ENCODE results near the gene RPUSD4.
"Not testable (repeated sequence)": the region's sequence is repeated elsewhere in the genome, so short reads cannot be mapped to it uniquely, and the experiment has no call there.

The RPUSD4 gene

GRCh38 chr11:126211236-126212088 lies at the start of gene RPUSD4, which contains the start of gene FAM118B:
RPUSD4 (minus strand) TSS chr11:126211650; CDS start chr11:126211638, 12 bp downstream.
FAM118B (plus strand) TSS chr11:126211782; CDS start chr11:126235002, 23,220 bp downstream.
- peak; percentile 99 for DNase-seq

- no peak for DNase-seq
Measured at GRCh38 chr11:126257764-126258163, 46.3 kb upstream of the RPUSD4 start.

GRCh38 chr11:126257144-126257543 lies 45.7 kb upstream of the RPUSD4 start:
- DNase-seq: no peak

GRCh38 chr11:126256216-126256615 lies 44.8 kb upstream of the RPUSD4 start:
- DNase-seq: no peak

GRCh38 chr11:126255507-126255906 lies 44.1 kb upstream of the RPUSD4 start:
- not testable (repeated sequence) for DNase-seq

GRCh38 chr11:126254819-126255218 lies 43.4 kb upstream of the RPUSD4 start:
- DNase-seq: no peak

- DNase-seq: no peak
Measured at GRCh38 chr11:126253265-126253664, 41.8 kb upstream of the RPUSD4 start.

- no peak for DNase-seq
Measured at GRCh38 chr11:126246636-126247035, 35.2 kb upstream of the RPUSD4 start.

- DNase-seq: no peak
Measured at GRCh38 chr11:126233391-126233790, 21.9 kb upstream of the RPUSD4 start.

GRCh38 chr11:126232683-126233082 lies 21.2 kb upstream of the RPUSD4 start:
- DNase-seq: no peak

- DNase-seq: no peak
Measured at GRCh38 chr11:126231725-126232459, 20.4 kb upstream of the RPUSD4 start.

- DNase-seq: no peak
Measured at GRCh38 chr11:126229858-126230540, 18.5 kb upstream of the RPUSD4 start.

GRCh38 chr11:126226334-126227084 lies 15.1 kb upstream of the RPUSD4 start:
- no peak for DNase-seq

GRCh38 chr11:126225295-126225665 lies 13.8 kb upstream of the RPUSD4 start:
- no peak for DNase-seq

GRCh38 chr11:126224647-126225294 lies 13.3 kb upstream of the RPUSD4 start:
- no peak for DNase-seq

GRCh38 chr11:126219547-126219946 lies 8.1 kb upstream of the RPUSD4 start:
- DNase-seq: no peak

GRCh38 chr11:126217491-126217890 lies 6.0 kb upstream of the RPUSD4 start:
- no peak for DNase-seq

GRCh38 chr11:126216526-126217305 lies 5.3 kb upstream of the RPUSD4 start:
- DNase-seq: no peak

GRCh38 chr11:126214841-126215240 lies 3.4 kb upstream of the RPUSD4 start:
- DNase-seq: no peak

- DNase-seq: no peak
Measured at GRCh38 chr11:126214441-126214840, 3.0 kb upstream of the RPUSD4 start.

GRCh38 chr11:126212089-126212660 lies 725 bp upstream of the RPUSD4 start:
- no peak for DNase-seq
